Mesenteric fat pad (tissue), 1 donor: ENCODE data around the gene C1orf105. TPM values are rescaled to one million over a fixed set of nuclear protein-coding genes. Genes with fewer than 3 reads are reported as not detected.

Experiments
- DNase-seq: peaks from one replicate; pipeline ENCODE4 v3.0.0-alpha.2; 2020; ENCODE audit warnings: low spot score
- total RNA-seq: library from RNA; stranded (reverse); fragmentation: NEBNext Ultra II Directional; extraction: Animal tissue kit (Norgen Biotek cat#: 25700); gene quantifications from one replicate; pipeline ENCODE4 v1.2.1, GENCODE V29; 2021
- donor health status: DM: yes; HTN: yes; CAD: no.

The C1orf105 gene
- total RNA-seq, 1 donor from 2014 or later = not detected

- no peak for DNase-seq
Measured at GRCh38 chr1:172455451-172455850, 35.0 kb downstream of the C1orf105 start.

DNA sequence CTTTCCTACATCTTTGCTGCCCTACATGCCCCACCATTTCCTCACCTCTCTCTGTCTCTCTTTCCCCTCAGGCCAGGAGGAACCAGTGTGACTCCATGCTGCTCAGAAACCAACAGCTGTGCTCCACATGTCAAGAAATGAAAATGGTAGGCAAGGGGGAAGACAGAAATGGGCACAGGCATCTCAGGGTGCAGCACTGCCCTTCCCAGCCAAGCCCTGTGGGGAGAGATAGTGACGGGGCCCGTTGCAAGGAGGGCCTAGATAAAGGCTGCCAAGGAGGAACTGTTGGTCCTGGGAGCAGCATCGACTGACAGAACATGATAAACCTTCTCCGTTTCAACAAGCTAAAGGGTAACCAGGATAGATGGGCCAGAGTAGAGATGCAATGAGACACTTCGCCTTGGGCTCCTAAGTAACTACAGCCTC lies 35.9 kb downstream of the C1orf105 start:
- DNase-seq = no peak

DNA sequence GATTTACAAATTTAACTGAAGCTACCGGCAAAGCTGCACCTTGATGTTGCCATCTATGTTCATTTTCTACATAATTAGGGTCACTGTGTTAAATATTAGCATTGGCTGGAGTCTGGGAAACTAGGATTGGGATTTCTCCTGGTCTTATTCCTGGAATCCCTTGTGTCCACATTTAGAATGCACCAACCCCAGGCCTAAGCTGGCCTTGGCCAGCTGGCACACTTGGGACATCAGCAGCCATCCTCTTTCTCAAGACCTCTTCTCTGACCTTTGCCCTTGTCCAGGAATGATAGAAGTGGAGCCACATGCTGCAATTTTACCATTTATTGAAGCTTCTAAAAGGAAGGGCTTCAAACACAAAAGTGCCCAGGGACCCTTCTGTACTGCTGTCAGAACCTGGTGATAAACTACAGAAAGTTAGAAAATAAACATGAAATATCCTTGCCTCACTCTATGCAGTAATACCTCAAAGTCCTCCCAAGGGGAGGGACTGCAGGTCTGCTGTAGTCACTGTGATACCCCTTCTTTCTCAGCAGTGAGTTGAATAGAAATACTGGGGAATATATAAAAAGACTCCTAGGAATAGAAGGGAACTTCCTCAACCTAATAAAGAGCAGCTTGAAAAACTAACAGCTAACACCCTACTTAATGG lies 37.1 kb downstream of the C1orf105 start:
- no peak for DNase-seq

- DNase-seq = no peak
Measured at GRCh38 chr1:172460177-172460576, 39.7 kb downstream of the C1orf105 start.

DNA sequence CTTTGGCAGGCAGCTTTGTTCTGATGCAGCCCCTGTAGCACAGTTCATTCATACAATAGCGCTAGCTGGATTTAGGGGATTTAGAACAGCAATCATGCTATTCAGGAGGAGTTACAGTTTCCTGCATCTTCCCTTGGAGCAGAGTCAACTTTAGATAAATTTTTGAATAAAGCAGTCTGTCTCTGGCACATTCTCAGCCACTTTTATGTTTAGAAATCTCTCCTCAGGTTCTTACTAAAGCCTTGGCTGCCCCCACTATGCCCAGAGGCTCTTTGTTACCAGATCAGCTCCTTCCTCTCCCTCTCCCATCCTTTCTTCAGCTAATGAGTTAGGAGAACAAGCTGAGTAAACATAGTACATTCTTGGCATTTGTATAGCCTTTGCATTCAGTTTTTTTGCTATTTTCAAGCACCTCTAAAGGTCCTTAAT lies 40.4 kb downstream of the C1orf105 start:
- no peak for DNase-seq

DNA sequence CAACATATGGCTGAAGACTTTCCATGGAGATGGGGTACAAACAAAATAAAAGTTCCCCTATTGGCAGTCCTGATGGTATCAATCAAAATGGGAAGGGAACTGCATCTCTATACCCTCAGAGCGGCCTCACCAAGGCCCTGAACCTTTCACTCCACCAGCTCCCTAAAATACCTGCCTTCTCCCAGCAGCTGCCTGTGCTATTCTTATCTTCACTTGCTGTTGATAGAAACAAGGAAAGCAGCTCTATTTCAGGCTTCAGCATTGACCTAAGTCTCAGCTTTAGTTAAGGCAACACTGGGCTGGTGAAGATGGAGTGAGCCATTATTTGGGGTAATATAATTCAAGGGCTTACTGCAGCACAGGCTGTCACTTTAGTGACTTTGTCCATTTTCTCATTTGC lies 45.1 kb downstream of the C1orf105 start:
- DNase-seq = no peak

- DNase-seq = no peak
Measured at GRCh38 chr1:172466795-172467407, 46.4 kb downstream of the C1orf105 start.

- no peak for DNase-seq
Measured at GRCh38 chr1:172467446-172467845, 47.0 kb downstream of the C1orf105 start.

DNA sequence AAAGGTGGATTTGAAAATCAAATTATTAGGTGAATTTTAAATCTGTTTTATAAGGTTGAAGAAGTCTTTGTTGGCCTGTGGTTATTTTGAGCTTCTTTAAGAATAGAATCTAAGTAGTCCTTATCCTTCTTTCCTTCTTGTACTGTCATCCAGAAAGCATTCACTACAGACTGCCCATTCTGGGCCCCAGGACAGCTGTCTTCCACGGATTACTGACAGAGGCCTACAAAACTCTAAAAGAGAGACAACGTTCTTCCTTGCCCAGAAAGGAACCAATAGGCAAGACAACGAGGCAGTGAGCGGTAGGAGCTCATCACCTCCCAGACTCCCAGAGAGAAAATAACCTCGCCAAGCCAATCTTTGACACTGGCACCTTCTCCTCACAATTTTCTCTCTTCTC lies 47.8 kb downstream of the C1orf105 start:
- no peak for DNase-seq

DNA sequence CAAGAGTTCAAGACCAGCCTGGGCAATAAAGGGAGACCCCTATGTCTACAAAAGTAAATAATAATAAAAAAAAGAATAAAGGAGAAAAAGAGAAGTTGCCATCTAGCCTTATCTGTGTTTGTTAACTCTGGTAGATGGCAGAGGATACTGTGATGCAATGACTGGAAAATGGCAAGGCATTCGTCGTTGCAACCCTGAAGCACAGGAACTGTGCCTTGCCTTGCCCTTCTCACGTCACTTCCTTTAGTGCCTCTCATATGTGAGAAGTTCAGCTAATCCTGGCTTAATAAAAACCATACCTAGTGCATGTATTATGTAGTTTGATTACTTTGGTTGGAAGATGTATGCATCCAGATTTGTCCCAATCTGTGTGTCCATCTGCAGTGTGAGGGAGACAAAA lies 49.2 kb downstream of the C1orf105 start:
- DNase-seq = no peak

DNA sequence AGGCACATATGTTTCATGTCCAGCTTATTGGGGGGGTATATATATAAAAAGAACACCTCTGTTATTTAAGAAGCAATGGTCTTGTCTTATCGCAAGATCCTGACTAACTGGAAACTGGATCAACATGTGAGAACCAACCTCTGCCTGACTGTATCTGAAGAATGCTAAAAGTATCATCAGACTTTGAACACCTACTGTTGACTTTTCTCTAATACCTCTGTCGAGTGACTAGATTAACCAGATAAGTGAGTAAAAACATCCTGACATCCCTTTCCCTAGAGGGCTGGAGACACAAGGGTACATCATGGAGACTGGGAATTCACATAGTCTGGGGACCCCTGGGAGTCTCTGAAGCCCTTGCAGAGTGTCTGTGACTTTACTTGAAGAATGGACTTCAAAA lies 49.7 kb downstream of the C1orf105 start:
- no peak for DNase-seq

DNA sequence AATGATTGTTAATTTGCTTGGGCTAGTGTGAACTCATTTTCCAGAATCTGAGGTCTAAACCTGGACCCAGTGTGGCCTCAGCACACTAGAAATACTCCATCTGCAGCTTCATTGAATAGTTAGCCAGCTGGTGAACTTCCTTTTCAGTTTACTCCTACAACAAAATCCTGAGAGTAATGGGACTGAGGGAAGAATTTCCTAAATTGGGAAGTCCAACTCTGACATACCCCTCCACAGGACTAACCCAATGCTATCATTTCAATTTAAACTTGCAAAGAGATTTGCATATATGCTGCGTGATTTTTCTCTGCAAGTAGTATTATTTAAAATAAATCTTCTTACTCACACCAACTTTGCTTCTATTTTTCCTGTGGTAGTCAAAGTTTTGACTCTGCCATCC lies 51.2 kb downstream of the C1orf105 start:
- DNase-seq = no peak

DNA sequence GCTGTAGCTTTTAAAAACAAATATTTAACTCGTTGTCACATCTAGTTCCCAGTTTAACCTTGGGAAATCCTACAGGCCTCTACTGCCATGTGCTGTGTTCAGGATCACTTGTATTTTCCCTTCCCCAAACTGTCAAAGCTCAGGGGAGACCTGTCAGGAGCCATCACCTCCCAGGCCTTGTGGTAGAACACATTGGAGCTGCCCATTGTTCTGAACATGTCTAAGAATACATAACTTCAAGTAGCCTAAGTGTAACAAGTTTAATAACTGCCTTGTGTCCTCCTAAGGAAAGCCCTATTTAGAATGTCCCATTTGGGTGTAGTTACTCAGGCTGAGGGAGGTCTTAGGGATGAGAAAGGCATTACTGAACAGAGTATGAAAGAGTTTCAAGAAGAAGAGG lies 52.0 kb downstream of the C1orf105 start:
- DNase-seq = no peak

DNA sequence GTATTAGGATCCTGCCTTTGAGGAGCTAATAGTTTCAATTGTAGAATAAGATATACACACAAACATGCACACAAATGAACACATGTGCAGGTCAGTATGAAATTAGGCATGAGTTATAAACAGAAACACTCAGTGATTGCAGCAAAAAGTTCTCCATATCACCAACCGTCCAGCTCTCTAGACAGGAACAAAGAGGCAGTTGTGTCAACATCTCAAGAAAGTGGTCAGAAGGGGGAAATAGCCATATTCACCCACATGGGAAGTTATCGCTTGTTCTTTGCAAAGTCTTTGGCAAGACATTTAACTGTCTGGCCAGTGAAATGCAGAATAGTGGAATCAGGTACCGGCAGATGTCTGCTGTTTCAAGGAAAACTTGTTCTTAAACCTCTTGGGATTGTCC lies 52.8 kb downstream of the C1orf105 start:
- DNase-seq = no peak

DNA sequence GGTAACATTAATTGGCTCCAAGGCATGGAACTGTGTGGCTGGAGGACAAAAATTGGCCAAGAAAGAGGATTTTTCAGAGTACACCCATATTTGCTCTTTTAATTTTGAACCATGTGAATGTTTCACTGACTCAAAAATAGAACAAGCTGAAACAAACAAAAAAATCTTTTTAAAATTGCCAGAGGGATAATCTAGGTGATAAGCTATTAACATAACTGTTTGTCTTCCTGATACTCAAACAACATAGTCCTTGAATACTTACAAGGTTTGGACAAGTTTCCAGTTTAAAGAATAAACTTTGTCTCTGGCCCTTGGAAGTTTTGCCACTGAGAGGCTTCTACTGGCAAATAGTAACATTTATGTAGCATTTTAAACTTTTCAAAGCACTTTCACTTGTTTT lies 53.4 kb downstream of the C1orf105 start:
- DNase-seq = no peak

DNA sequence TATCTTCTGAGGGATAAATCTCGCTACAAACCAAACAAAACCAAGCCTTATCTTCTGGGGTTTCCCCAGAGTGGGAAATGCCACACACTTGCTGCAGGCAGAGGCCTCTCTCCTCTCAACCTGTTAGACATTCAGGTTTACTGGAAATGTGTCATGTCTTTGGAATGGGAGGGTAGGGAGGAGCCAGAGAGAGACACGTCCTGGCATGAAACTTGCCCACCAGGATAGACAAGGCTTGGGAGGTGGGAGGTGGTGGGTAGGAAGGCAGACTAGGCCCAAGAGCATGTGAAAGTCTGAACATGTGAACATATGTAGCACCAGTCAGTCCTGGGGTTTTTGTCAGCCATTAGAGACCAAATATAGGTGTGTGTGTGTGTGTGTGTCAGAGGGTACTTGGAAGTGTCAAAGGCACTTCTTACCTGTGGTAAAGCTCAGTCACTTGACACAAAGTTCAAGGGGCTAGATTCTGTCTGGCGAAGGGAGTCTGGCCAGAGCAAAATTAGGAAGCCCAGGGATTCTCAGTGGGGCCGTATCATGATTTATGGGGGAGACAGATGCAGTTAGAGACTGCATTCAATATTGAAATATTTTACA lies 55.8 kb downstream of the C1orf105 start:
- DNase-seq = no peak

GRCh38 chr1:172477216-172477615 lies 56.7 kb downstream of the C1orf105 start:
- no peak for DNase-seq

DNA sequence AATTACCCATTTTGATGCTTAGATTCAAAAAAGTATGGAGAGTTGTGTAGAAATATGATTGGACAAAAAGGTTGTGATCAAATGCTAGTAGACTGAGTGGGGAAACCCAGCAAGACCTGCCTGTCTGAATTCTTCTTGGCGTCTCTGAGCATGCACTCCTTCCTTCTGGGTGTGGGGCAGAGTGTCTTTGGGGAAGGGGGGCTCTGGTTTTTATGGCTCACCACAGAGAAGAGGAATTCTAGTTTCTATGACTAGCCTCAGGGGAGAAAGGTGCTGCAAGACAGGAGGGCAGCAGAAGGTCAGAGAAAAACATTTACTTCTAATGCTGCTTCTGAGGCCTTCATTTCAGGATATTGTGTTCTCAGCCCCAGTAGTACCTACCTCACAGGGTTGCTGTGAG lies 57.3 kb downstream of the C1orf105 start:
- no peak for DNase-seq

GRCh38 chr1:172478485-172478884 lies 58.0 kb downstream of the C1orf105 start:
- DNase-seq = no peak

- no peak for DNase-seq
Measured at GRCh38 chr1:172480431-172480830, 59.9 kb downstream of the C1orf105 start.

GRCh38 chr1:172482044-172482443 lies 61.6 kb downstream of the C1orf105 start:
- DNase-seq = no peak

- no peak for DNase-seq
Measured at GRCh38 chr1:172483448-172483847, 63.0 kb downstream of the C1orf105 start.

DNA sequence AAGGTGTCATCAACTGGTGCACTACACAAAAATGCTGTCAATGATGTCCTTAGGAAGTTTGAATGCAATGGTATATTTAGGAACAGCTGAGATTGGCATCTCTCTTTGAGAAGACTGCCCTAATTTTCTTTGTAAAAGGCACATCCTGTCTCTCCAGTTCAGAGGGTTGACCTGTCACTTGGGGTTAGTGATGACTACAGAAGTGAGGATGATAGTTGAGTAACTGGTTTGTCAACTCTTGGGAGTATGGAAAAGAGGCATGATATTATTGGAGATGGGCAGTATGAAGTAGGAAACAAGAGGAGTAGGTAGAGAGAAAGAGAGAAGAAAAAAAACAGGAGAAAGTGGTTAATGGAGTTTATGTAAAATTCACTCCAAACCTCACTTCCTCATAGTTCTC lies 63.8 kb downstream of the C1orf105 start:
- DNase-seq = no peak
